Measurements from ENCODE around the gene LHFPL6. TPM values are rescaled to one million over a fixed set of nuclear protein-coding genes. Genes with fewer than 3 reads are reported as not detected.

Gene LHFPL6
- total and polyA plus RNA-seq, 12 donors: 41.5 to 65.8 (median 55.4) TPM

DNA sequence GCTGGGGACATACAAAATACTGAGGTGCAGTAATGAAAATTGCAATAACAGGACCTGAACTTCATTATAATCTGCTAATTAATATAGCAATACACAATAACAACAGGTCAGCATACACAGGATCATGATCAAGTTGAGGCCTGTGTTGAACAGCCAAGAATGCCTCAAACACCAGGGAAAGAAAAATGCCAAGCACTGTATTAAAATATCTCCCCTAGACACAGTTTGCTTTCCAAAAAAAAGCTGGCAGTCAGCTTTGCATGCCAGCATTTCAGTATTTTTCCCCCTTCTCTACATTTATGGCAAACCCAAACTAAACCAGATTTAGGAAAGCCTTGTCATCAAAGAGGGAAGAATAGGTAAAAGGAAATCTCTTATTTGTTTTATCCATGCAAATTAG lies 226.9 kb downstream of the LHFPL6 start:
- TF ChIP-seq CTCF (IDR thresholded peaks at IDR 0.05): no peak
- no peaks in the 10 kb centered on the region for H3K9me3 ChIP-seq
- no peaks in the 10 kb centered on the region for H3K27me3 ChIP-seq
- H3K4me3 ChIP-seq: no peak overlapping the region
- ATAC-seq: no peak
- H3K27ac ChIP-seq: no peak overlapping the region
- DNase-seq: no peak
- peaks cover under 1 to 68% (median 44%) of the 10 kb centered on the region in 9 donors for H3K4me1 ChIP-seq
- H3K36me3 ChIP-seq: peaks cover 0 to 10% (median 0%) of the 10 kb centered on the region in 9 donors
- intact Hi-C loops (cut with DNase I): no loop called here

- peaks cover 0 to 10% (median 0%) of the 10 kb centered on the region in 9 donors for H3K36me3 ChIP-seq
- no peak for TF ChIP-seq CTCF (IDR thresholded peaks at IDR 0.05)
- H3K4me3 ChIP-seq: no peak overlapping the region
- no peaks in the 10 kb centered on the region for H3K9me3 ChIP-seq
- H3K27me3 ChIP-seq: no peaks in the 10 kb centered on the region
- peaks cover 2 to 73% (median 49%) of the 10 kb centered on the region in 9 donors for H3K4me1 ChIP-seq
- ATAC-seq (no peak), DNase-seq (no peak)
- no peak overlapping the region for H3K27ac ChIP-seq
- 92 to 97% methylated on average over 3 of the region's 3 CpGs for WGBS, 2 donors
- intact Hi-C loops (cut with DNase I): no loop called here
These were observed 227.4 kb downstream of the LHFPL6 start for GRCh38 chr13:39375601-39376000.

GRCh38 chr13:39374741-39375189 lies 228.2 kb downstream of the LHFPL6 start:
- intact Hi-C loops (cut with DNase I): no loop called here
- WGBS, 2 donors: 83 to 94% methylated on average over 3 of the region's 3 CpGs
- ATAC-seq (no peak), DNase-seq (no peak)
- H3K36me3 ChIP-seq: peaks cover 0 to 10% (median 0%) of the 10 kb centered on the region in 9 donors
- no peak for TF ChIP-seq CTCF (IDR thresholded peaks at IDR 0.05)
- no peaks in the 10 kb centered on the region for H3K27me3 ChIP-seq
- no peaks in the 10 kb centered on the region for H3K9me3 ChIP-seq
- H3K27ac ChIP-seq: peak overlapping the region in 1 of 10 donors; percentile 1
- H3K4me3 ChIP-seq: no peak overlapping the region
- H3K4me1 ChIP-seq: peaks cover 6 to 77% (median 53%) of the 10 kb centered on the region in 9 donors

DNA sequence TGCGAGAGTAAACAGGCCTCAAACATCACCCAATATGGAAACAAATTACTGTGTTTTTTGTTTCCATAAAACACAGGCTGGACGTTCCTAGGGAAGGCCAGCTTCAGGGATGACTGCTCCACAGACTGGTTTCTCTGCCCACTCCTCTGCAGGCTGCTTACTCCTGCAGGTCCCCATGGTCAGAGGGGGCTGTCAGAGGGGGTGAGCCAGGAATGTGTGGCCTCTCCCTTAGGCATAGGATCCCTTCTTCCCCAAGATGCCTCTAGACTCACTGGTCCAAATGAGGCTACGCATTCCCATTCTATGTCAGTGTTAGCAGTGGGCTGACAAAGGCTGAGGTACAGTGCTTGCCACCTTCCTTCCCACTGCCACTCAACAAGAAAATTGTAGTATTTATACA lies 229.8 kb downstream of the LHFPL6 start:
- H3K36me3 ChIP-seq: peaks cover 0 to 10% (median 0%) of the 10 kb centered on the region in 9 donors
- peaks cover 6 to 74% (median 42%) of the 10 kb centered on the region in 9 donors for H3K4me1 ChIP-seq
- no peak overlapping the region for H3K27ac ChIP-seq
- peak in 2 of 8 donors; percentile 5 to 55 for ATAC-seq
- no peaks in the 10 kb centered on the region for H3K27me3 ChIP-seq
- no peak for TF ChIP-seq CTCF (IDR thresholded peaks at IDR 0.05)
- intact Hi-C loops (cut with DNase I): no loop called here
- H3K9me3 ChIP-seq: no peaks in the 10 kb centered on the region
- DNase-seq: no peak
- no peak overlapping the region for H3K4me3 ChIP-seq
- WGBS, 2 donors: 79% methylated on average over 3 of the region's 3 CpGs

Data from heart right ventricle (tissue), 16 donors.